ENCODE data around the gene AREG.

DNA sequence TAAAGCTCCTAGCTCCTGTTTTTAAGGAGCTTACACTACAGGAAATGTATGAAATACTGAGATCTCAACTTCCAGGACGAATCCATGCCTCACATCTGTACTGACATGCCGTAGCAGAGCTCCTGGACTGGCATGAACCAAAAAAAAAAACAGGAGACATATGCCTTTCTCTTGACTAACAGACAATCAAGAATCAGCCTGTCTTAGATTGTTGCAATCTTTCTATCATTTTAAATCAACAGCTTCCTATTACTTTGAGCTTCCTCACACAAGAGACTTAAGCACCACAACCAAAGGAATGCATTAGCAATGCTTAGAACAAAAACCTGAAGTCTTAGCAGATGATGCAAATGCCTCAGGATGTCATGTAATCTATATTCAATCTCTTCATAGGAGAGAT lies 34.7 kb upstream of the AREG start:
- TF ChIP-seq, protein P1, sequence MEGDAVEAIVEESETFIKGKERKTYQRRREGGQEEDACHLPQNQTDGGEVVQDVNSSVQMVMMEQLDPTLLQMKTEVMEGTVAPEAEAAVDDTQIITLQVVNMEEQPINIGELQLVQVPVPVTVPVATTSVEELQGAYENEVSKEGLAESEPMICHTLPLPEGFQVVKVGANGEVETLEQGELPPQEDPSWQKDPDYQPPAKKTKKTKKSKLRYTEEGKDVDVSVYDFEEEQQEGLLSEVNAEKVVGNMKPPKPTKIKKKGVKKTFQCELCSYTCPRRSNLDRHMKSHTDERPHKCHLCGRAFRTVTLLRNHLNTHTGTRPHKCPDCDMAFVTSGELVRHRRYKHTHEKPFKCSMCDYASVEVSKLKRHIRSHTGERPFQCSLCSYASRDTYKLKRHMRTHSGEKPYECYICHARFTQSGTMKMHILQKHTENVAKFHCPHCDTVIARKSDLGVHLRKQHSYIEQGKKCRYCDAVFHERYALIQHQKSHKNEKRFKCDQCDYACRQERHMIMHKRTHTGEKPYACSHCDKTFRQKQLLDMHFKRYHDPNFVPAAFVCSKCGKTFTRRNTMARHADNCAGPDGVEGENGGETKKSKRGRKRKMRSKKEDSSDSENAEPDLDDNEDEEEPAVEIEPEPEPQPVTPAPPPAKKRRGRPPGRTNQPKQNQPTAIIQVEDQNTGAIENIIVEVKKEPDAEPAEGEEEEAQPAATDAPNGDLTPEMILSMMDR (IDR thresholded peaks at IDR 0.05): no peak
- TF ChIP-seq POLR2A (IDR thresholded peaks at IDR 0.05): no peak
